GM12864 (cell line): ENCODE measurements around the gene EXD1.

ENCODE experiments used
- DNase-seq: peaks from one replicate; pipeline ENCODE4 v3.0.0-alpha.2; 2011; ENCODE audit warnings: low read depth
- H3K4me3 ChIP-seq: 2 replicates; pipeline ENCODE4 v1.5.1; 2011; ENCODE audit warnings: mild to moderate bottlenecking, low read depth, low read length, control low read depth
- TF ChIP-seq, protein P1 (sequence below): IDR thresholded peaks from 2 replicates; pipeline ENCODE4 v1.5.1; 2011; ENCODE audit warnings: low read depth, mild to moderate bottlenecking, moderate library complexity, low read length, control low read depth, inconsistent platforms; ENCODE audit errors: missing control alignments

EXD1 gene

DNA sequence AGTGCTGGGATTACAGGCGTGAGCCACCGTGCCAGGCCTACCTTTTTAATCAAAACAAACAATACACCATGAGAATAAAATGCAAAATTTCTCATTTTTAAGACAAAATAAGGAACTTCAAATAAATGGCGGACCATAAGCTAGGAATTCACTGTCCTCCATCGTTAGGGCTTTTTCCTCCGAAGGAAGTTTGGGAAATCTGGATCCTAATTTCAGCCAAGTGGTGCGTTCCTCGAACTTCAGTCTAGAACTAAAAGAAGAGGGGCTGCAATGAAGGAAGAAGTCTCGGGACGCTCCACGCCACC lies 260 bp downstream of the EXD1 start:
- peak overlapping the region; percentile 76 for H3K4me3 ChIP-seq
- TF ChIP-seq, protein P1, sequence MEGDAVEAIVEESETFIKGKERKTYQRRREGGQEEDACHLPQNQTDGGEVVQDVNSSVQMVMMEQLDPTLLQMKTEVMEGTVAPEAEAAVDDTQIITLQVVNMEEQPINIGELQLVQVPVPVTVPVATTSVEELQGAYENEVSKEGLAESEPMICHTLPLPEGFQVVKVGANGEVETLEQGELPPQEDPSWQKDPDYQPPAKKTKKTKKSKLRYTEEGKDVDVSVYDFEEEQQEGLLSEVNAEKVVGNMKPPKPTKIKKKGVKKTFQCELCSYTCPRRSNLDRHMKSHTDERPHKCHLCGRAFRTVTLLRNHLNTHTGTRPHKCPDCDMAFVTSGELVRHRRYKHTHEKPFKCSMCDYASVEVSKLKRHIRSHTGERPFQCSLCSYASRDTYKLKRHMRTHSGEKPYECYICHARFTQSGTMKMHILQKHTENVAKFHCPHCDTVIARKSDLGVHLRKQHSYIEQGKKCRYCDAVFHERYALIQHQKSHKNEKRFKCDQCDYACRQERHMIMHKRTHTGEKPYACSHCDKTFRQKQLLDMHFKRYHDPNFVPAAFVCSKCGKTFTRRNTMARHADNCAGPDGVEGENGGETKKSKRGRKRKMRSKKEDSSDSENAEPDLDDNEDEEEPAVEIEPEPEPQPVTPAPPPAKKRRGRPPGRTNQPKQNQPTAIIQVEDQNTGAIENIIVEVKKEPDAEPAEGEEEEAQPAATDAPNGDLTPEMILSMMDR, result no peak
- DNase-seq, result no peak

DNA sequence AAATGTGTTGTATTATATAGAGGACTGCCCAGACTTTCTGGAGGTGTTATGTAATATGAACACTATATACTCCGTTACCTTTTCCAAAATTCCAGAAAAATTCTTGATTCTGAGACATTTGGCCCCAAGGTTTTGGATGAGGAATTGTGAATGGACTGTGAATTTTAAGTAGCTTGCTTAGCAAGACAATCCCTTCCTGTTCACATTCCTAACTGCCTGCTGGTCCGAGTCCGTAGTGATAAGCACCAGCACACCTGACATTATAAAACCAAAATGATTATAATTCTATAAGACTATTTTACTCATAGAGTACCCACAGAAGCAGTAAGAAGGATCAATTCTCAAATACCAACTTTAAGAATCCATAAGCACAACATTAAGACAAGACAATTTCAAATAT lies 11.2 kb downstream of the EXD1 start:
- no peak overlapping the region for H3K4me3 ChIP-seq
- DNase-seq, result no peak

DNA sequence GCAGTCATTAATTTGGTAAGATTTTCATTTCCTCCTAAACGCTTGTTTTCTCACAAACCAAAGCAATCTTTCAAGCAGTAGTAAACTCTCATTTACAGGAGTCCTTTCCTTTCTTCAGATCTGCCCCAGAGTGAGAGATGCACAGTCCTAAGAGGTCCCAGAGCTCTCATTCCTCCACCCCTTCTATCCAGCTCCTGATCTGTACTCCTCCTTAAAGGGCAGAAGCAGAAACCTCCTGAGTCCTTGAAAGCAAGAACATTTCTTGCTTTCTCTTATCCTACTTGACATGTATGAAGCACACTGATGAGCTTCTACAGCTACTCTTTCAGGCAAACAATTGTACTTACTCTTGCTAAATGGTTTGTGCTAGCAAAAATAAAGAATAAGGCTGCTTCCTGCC lies 11.7 kb downstream of the EXD1 start:
- no peak for DNase-seq
- no peak overlapping the region for H3K4me3 ChIP-seq
- TF ChIP-seq, protein P1, result no peak

More for the DNA sequence above, 11.2 kb downstream of the EXD1 start:
- TF ChIP-seq, protein P1, result no peak

DNA sequence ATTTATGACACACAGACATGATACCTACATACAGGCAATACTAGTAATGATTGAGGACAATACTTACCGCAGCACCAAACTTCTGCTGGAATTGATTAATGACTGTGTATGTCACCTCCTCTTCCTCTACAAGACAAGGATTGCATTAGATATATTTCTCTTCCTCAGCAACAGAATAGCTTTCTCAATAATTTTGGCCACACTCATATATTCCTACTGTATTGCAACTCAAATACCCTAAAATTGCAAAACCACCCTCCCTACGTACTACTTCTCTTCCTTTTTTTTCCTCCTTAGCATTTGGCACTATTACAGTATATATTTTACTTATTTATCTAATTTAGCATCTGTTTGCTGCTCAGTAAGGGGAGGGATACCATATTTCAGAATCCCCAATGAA lies 14.8 kb downstream of the EXD1 start:
- no peak for DNase-seq
- TF ChIP-seq, protein P1, result no peak

DNA sequence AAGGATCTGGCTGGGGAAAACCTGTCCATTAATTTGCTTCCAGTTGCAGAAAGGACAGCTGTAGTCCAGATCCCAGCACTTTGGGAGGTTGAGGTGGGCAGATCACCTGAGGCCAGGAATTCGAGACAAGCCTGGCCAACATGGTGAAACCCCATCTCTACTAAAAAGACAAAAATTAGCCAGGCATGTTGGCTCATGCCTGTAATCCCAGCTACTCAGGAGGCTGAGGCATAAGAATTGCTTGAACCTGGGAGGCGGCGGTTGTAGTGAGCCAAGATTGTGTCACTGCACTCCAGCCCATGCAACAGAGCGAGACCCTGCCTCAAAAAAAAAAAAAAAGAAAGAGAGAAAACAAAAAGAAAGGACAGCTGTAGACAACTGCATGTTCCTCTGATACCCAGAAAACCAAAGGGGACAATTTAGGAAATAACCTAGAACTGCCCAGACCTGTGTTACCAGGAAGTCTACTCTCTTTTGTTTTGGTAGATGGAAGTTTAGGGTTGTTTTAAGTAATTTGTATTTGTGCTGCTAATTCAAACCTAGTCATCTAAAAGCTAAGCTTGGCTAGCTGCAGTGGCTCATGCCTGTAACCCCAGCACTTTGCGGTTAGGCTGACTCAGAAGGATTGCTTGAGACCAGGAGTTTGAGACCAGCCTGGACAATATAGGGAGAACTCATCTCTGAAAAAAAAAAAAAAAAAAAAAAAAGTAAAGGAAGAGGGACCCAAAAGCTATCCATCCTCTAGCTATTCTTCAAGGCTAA lies 22.7 kb downstream of the EXD1 start:
- TF ChIP-seq, protein P1, result no peak
- no peak for DNase-seq

More for the DNA sequence above, 14.8 kb downstream of the EXD1 start:
- H3K4me3 ChIP-seq, result no peak overlapping the region

DNA sequence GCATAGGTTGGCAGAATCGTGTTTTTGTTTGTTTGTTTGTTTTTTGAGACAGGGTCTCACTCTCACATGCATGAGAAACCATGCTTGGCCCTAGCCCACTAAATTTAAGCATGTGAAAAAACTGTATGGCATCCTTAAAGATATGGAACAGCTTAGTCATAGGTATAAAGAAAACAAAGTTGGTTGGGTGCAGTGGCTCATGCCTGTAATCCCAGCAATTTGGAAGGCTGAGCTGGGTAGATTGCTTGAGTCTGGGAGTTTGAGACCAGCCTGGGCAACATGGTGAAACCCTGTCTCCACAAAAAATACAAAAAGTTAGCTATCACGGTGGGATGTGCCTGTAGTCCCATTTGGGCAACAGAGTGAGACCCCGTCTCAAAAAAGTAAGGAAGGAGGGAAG lies 25.2 kb downstream of the EXD1 start:
- TF ChIP-seq, protein P1, result no peak
- no peak overlapping the region for H3K4me3 ChIP-seq
- DNase-seq, result no peak

More for the DNA sequence above, 22.7 kb downstream of the EXD1 start:
- no peak overlapping the region for H3K4me3 ChIP-seq

DNA sequence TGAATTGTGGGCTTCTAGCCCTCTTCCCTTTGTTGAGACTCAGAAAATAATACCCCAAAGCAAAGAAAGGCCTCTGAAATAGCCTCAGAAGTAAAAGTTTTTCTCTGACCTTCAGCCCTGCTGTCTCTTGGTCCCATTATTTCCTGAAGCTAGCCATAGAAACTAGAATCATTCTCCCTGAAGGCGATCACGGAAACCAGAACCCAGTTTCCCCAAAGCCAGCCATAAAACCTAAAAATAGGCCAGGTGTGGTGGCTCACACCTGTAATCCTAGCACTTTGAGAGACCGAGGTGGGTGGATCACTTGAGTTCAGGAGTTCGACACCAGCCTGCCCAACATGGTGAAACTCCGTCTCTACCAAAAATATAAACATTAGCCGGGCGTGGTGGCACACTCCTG lies 27.2 kb downstream of the EXD1 start:
- no peak overlapping the region for H3K4me3 ChIP-seq
- no peak for DNase-seq
- TF ChIP-seq, protein P1, result no peak
